Endothelial cell of umbilical vein (primary cell): ENCODE results near the gene HDX. TPM values are rescaled to one million over a fixed set of nuclear protein-coding genes. Genes with fewer than 3 reads are reported as not detected.

Experiments used
- BruUV-seq: library from RNA; stranded (reverse); fragments of 400-500 nt; replicated peaks from 2 replicates; lab custom pipeline; 2021; lab: Mats Ljungman, UMichigan
- CTCF ChIA-PET: fragments of 300-600, 350-600 bp; sonication (Branson Sonifier 250); formaldehyde crosslinking; loops from one replicate; lab custom pipeline; 2021; ENCODE audit warnings: antibody characterized with exemption, inconsistent platforms; lab: Charles Lee
- POLR2A ChIA-PET: fragments of 300-600, 350-600 bp; sonication (Branson Sonifier 250); formaldehyde crosslinking; loops from one replicate; lab custom pipeline; 2021; ENCODE audit warnings: antibody characterized with exemption, inconsistent platforms; lab: Charles Lee
- DNase-seq: peaks from one replicate; pipeline ENCODE4 v3.0.0-alpha.2; 2011; ENCODE audit warnings: low read depth, low spot score
- FAIRE-seq: peaks from 2 replicates; lab custom pipeline; 2011; peaks lifted over from hg19 to GRCh38; lab: Jason Lieb, UNC
- H2AFZ ChIP-seq: 2 replicates; pipeline ENCODE4 v1.6.0; 2012; ENCODE audit warnings: low read depth, low read length, control low read depth, inconsistent platforms
- H3K27ac ChIP-seq: 2 replicates; pipeline ENCODE4 v1.5.1; 2011; ENCODE audit warnings: low read depth, mild to moderate bottlenecking, control low read depth, low read length, moderate library complexity; ENCODE audit not compliant: insufficient read depth
- H3K27me3 ChIP-seq, 2 experiments: 2 replicates each; pipeline versions ENCODE4 v1.6.0 to v1.6.1; 2011; ENCODE audit warnings: low read length in 2 of 2, mixed read lengths in 1 of 2; ENCODE audit not compliant: control insufficient read depth in 2 of 2, insufficient read depth in 2 of 2
- H3K36me3 ChIP-seq, 2 experiments: 2 replicates in 1 of 2; 3 replicates in 1 of 2; pipeline ENCODE4 v1.5.1; 2011; ENCODE audit warnings: low read length in 2 of 2, mild to moderate bottlenecking in 1 of 2, moderate library complexity in 1 of 2; ENCODE audit not compliant: control insufficient read depth in 2 of 2, insufficient read depth in 2 of 2; ENCODE audit errors: extremely low read depth in 1 of 2
- H3K4me1 ChIP-seq: 3 replicates; pipeline ENCODE4 v1.5.1; 2011; ENCODE audit warnings: mild to moderate bottlenecking, low read length; ENCODE audit not compliant: control insufficient read depth, insufficient read depth; ENCODE audit errors: extremely low read depth
- H3K4me2 ChIP-seq: 2 replicates; pipeline ENCODE4 v1.6.1; 2011; ENCODE audit warnings: low read length, control low read depth, mixed read lengths; ENCODE audit not compliant: insufficient read depth
- H3K4me3 ChIP-seq, 3 experiments: fragments of 200-600 bp in 1 of 3; sonication (generic), shearing (Covaris generic) in 1 of 3; replicated peaks in 1 of 3; 2 replicates each; pipeline ENCODE4 v1.5.1; 2011 to 2016; ENCODE audit warnings: control low read depth in 3 of 3, low read length in 3 of 3, mild to moderate bottlenecking in 2 of 3, inconsistent platforms in 1 of 3, low read depth in 1 of 3, moderate library complexity in 1 of 3; ENCODE audit not compliant: insufficient read depth in 1 of 3
- H3K79me2 ChIP-seq: 2 replicates; pipeline ENCODE4 v1.6.0; 2012; ENCODE audit warnings: low read length, inconsistent platforms; ENCODE audit not compliant: control insufficient read depth, insufficient read depth
- H3K9ac ChIP-seq: replicated peaks from 2 replicates; pipeline ENCODE3; 2011; ENCODE audit warnings: low read length, control low read depth; ENCODE audit not compliant: insufficient read depth; ENCODE audit errors: extremely low read depth
- H3K9me1 ChIP-seq: replicated peaks from 3 replicates; pipeline ENCODE4 v1.6.0; 2011; ENCODE audit warnings: mild to moderate bottlenecking, low read length; ENCODE audit not compliant: control insufficient read depth, insufficient read depth; ENCODE audit errors: extremely low read depth
- H3K9me3 ChIP-seq: replicated peaks from 2 replicates; pipeline ENCODE4 v1.5.1; 2012; ENCODE audit warnings: low read length, inconsistent platforms; ENCODE audit not compliant: control insufficient read depth, insufficient read depth
- H4K20me1 ChIP-seq: replicated peaks from 2 replicates; pipeline ENCODE3; 2011; ENCODE audit warnings: mild to moderate bottlenecking, low read length; ENCODE audit not compliant: control insufficient read depth, insufficient read depth; ENCODE audit errors: extremely low read depth
- GATA2 ChIP-seq: IDR thresholded peaks from 2 replicates; pipeline ENCODE4 v1.7.0; 2011; ENCODE audit warnings: low read depth, mild to moderate bottlenecking, moderate library complexity, mixed read lengths, low read length; ENCODE audit not compliant: insufficient read length, insufficient read depth
- MYC ChIP-seq: IDR thresholded peaks from one replicate; pipeline ENCODE4 v1.6.1; 2011; ENCODE audit warnings: mild to moderate bottlenecking, low read depth, low read length
- POLR2A ChIP-seq: IDR thresholded peaks from 2 replicates; pipeline ENCODE4 v1.6.1; 2012; ENCODE audit warnings: low read depth, mild to moderate bottlenecking, control low read depth, low read length
- POLR2AphosphoS5 ChIP-seq: IDR thresholded peaks from 2 replicates; pipeline ENCODE4 v1.6.1; 2012; ENCODE audit warnings: low read depth, mild to moderate bottlenecking, control low read depth, low read length, moderate library complexity; ENCODE audit not compliant: insufficient read depth
- dilution Hi-C: fragments of 300-500 bp; cut with MboI; formaldehyde crosslinking; loops from one replicate; pipeline ENCODE4 v1.15.0; 2019; ENCODE audit warnings: low sequenced_read_pairs; ENCODE audit not compliant: extremely low pct_ligation_motif_present
- intact Hi-C: fragments of 100-400 bp; cut with micrococcal nuclease; formaldehyde crosslinking; loops from one replicate; pipeline ENCODE4 v1.10.0; 2022
- polyA plus RNA-seq, 4 experiments: library from polyadenylated mRNA; depleted of rRNA in 3 of 4; stranded (reverse) in 3 of 4; unstranded in 1 of 4; fragments of >200 nt; gene quantifications; 2 replicates each; pipeline versions ENCODE4 v1.2.1 to v1.2.3, GENCODE V29; 2011 to 2012; ENCODE audit warnings: missing spikeins in 1 of 4
- total RNA-seq: library from RNA; stranded (reverse); gene quantifications from 2 replicates; pipeline ENCODE4 v1.2.3, GENCODE V29; 2021
- TF ChIP-seq, protein P1 (sequence below), 2 donors: IDR thresholded peaks; 1 replicate in 1 of 2; 2 replicates in 1 of 2; pipeline ENCODE4 v1.5.1; 2011; ENCODE audit warnings: low read length in 2 of 2, mild to moderate bottlenecking in 2 of 2, moderate library complexity in 2 of 2, control low read depth in 1 of 2, inconsistent platforms in 1 of 2, low read depth in 1 of 2; ENCODE audit not compliant: insufficient read depth in 1 of 2; ENCODE audit errors: extremely low read depth in 1 of 2

HDX gene
- total and polyA plus RNA-seq, 2 donors (not counting 3 experiments of a cell fraction or from before 2014, with no cell fraction given) = 2.3 to 8.2 TPM

DNA sequence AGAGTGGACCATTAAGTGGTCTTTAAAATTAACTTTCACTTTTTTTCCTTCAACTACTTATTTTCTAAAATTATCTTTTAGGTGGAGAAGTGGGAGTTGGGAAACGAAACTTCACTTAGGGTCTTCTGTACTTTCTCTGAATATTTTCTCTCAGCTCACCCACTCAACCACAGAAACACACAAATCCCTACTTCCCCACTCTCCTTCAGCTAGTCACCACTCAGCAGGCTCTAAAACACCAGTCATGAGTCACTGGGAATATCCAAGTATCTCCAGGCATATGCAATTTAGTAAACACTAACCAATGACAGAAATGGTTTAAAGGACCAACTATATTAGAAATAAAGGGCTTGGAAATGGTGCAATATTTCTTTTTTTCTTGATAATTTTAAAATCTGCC is 161.3 kb downstream of the HDX start:
- H3K27ac ChIP-seq = no peak overlapping the region
- H3K36me3 ChIP-seq = no peaks in the 10 kb centered on the region
- POLR2A ChIA-PET = no interaction called here
- DNase-seq = no peak
- TF ChIP-seq, protein P1, sequence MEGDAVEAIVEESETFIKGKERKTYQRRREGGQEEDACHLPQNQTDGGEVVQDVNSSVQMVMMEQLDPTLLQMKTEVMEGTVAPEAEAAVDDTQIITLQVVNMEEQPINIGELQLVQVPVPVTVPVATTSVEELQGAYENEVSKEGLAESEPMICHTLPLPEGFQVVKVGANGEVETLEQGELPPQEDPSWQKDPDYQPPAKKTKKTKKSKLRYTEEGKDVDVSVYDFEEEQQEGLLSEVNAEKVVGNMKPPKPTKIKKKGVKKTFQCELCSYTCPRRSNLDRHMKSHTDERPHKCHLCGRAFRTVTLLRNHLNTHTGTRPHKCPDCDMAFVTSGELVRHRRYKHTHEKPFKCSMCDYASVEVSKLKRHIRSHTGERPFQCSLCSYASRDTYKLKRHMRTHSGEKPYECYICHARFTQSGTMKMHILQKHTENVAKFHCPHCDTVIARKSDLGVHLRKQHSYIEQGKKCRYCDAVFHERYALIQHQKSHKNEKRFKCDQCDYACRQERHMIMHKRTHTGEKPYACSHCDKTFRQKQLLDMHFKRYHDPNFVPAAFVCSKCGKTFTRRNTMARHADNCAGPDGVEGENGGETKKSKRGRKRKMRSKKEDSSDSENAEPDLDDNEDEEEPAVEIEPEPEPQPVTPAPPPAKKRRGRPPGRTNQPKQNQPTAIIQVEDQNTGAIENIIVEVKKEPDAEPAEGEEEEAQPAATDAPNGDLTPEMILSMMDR (IDR thresholded peaks at IDR 0.05; ENCODE audit: extremely low read depth in 1 of 2, insufficient read depth in 1 of 2, low read depth in 1 of 2, low read length in 2 of 2) = no peak
- no peak for TF ChIP-seq MYC
- TF ChIP-seq POLR2AphosphoS5 = no peak
- TF ChIP-seq GATA2 = no peak
- no peak for TF ChIP-seq POLR2A
- H3K4me1 ChIP-seq = no peaks in the 10 kb centered on the region
- CTCF ChIA-PET = interaction anchor here (1.3 to 1.8 kb wide), 3 partner anchors 28 to 165 kb away, joined by 3 to 6 read pairs (median 3); no protein-coding TSS in a partner anchor
- no peaks in the 10 kb centered on the region for H3K79me2 ChIP-seq
- H3K27me3 ChIP-seq = no peaks in the 10 kb centered on the region
- H2AFZ ChIP-seq = no peak overlapping the region
- no peak for FAIRE-seq
- intact Hi-C loops = loop anchor here (10.0 kb wide), 1 partner anchor 154 kb away; no protein-coding TSS in a partner anchor
- no peaks in the 10 kb centered on the region for H3K9me1 ChIP-seq
- no peak overlapping the region for H3K4me3 ChIP-seq
- no peak overlapping the region for H3K9ac ChIP-seq
- no TSS peak for BruUV-seq
- dilution Hi-C loops = no loop called here
- H3K9me3 ChIP-seq = no peaks in the 10 kb centered on the region
- H4K20me1 ChIP-seq = no peaks in the 10 kb centered on the region
- no peak overlapping the region for H3K4me2 ChIP-seq
